Liver (tissue), 9 donors: ENCODE measurements around the gene BIRC5. TPM values are rescaled to one million over a fixed set of nuclear protein-coding genes. Genes with fewer than 3 reads are reported as not detected.
A peak's percentile ranks its signal among the peaks of the same experiment; 100 is the strongest.

Experiments
- DNase-seq: peaks from one replicate; pipeline ENCODE4 v3.0.0-alpha.2; 2017; ENCODE audit warnings: low spot score
- H3K27ac ChIP-seq, 2 donors: one replicate each; pipeline ENCODE4 v1.7.0; 2013; ENCODE audit warnings: inconsistent platforms in 2 of 2, low read length in 2 of 2, control low read depth in 1 of 2, low read depth in 1 of 2, mild to moderate bottlenecking in 1 of 2
- H3K27me3 ChIP-seq, 4 donors: one replicate each; pipeline versions ENCODE4 v1.6.1 to v1.7.0; 2013; ENCODE audit warnings: low read length in 3 of 4, inconsistent platforms in 1 of 4, mild to moderate bottlenecking in 1 of 4, moderate library complexity in 1 of 4; ENCODE audit not compliant: control insufficient read depth in 4 of 4, insufficient read depth in 4 of 4
- H3K36me3 ChIP-seq, 4 donors: one replicate each; pipeline versions ENCODE4 v1.6.1 to v1.7.0; 2013; ENCODE audit warnings: low read length in 3 of 4, mild to moderate bottlenecking in 3 of 4, low read depth in 1 of 4, moderate library complexity in 1 of 4; ENCODE audit not compliant: control insufficient read depth in 4 of 4, insufficient read depth in 3 of 4
- H3K4me1 ChIP-seq, 4 donors: one replicate each; pipeline versions ENCODE4 v1.6.1 to v1.7.0; 2013; ENCODE audit warnings: low read length in 3 of 4, mild to moderate bottlenecking in 3 of 4, moderate library complexity in 1 of 4; ENCODE audit not compliant: control insufficient read depth in 4 of 4, insufficient read depth in 4 of 4
- H3K4me3 ChIP-seq, 3 donors: one replicate each; pipeline versions ENCODE4 v1.6.1 to v1.7.0; 2013; ENCODE audit warnings: low read length in 3 of 3, control low read depth in 1 of 3, low read depth in 1 of 3, mild to moderate bottlenecking in 1 of 3
- H3K9ac ChIP-seq, 2 donors: one replicate each; pipeline ENCODE4 v1.7.0; 2013; ENCODE audit warnings: low read length in 2 of 2, mild to moderate bottlenecking in 2 of 2, moderate library complexity in 2 of 2, control low read depth in 1 of 2, low read depth in 1 of 2
- H3K9me3 ChIP-seq, 4 donors: one replicate each; pipeline versions ENCODE4 v1.6.1 to v1.7.0; 2013; ENCODE audit warnings: low read length in 3 of 4; ENCODE audit not compliant: control insufficient read depth in 4 of 4
- EGR1 ChIP-seq, 2 donors: IDR thresholded peaks; 2 replicates each; pipeline ENCODE4 v1.6.1; 2016 to 2018; ENCODE audit warnings: antibody characterized with exemption in 2 of 2, low read depth in 2 of 2
- FOXA1 ChIP-seq: IDR thresholded peaks from 2 replicates; pipeline ENCODE4 v1.6.1; 2016; ENCODE audit warnings: antibody characterized with exemption
- FOXA2 ChIP-seq: IDR thresholded peaks from 2 replicates; pipeline ENCODE4 v1.6.1; 2016; ENCODE audit warnings: antibody characterized with exemption
- GABPA ChIP-seq, 2 donors: IDR thresholded peaks in 1 of 2; conservative IDR thresholded peaks in 1 of 2; 2 replicates each; pipeline ENCODE4 v1.6.1; 2016; ENCODE audit warnings: antibody characterized with exemption in 2 of 2, mild to moderate bottlenecking in 1 of 2, moderate library complexity in 1 of 2
- HNF4A ChIP-seq, 2 donors: conservative IDR thresholded peaks; 2 replicates each; pipeline ENCODE4 v1.6.1; 2016; ENCODE audit warnings: antibody characterized with exemption in 2 of 2, mild to moderate bottlenecking in 2 of 2
- HNF4G ChIP-seq: IDR thresholded peaks from 2 replicates; pipeline ENCODE4 v1.6.1; 2016; ENCODE audit warnings: antibody characterized with exemption
- JUND ChIP-seq, 2 donors: IDR thresholded peaks; 2 replicates each; pipeline ENCODE4 v1.6.1; 2016; ENCODE audit warnings: antibody characterized with exemption in 2 of 2
- NR2F2 ChIP-seq: IDR thresholded peaks from 2 replicates; pipeline ENCODE4 v1.6.1; 2016; ENCODE audit warnings: antibody characterized with exemption
- RAD21 ChIP-seq, 2 donors: IDR thresholded peaks; 2 replicates each; pipeline ENCODE4 v1.6.1; 2016; ENCODE audit warnings: antibody characterized with exemption in 2 of 2, mild to moderate bottlenecking in 2 of 2
- RXRA ChIP-seq, 2 donors: IDR thresholded peaks; 2 replicates each; pipeline ENCODE4 v1.6.1; 2017 to 2018; ENCODE audit warnings: antibody characterized with exemption in 2 of 2, mild to moderate bottlenecking in 1 of 2
- SP1 ChIP-seq: IDR thresholded peaks from 2 replicates; pipeline ENCODE4 v1.6.1; 2018; ENCODE audit warnings: antibody characterized with exemption, mild to moderate bottlenecking
- TAF1 ChIP-seq: conservative IDR thresholded peaks from 2 replicates; pipeline ENCODE4 v1.6.1; 2016; ENCODE audit warnings: antibody characterized with exemption, mild to moderate bottlenecking
- YY1 ChIP-seq: IDR thresholded peaks from 2 replicates; pipeline ENCODE4 v1.6.1; 2016; ENCODE audit warnings: antibody characterized with exemption, mild to moderate bottlenecking
- WGBS: extraction: QIAGEN DNeasy Blood & Tissue Kit; methylation state at CpG from one replicate; pipeline ENCODE4 v1.1.7; 2013; 5-methylcytosine and 5-hydroxymethylcytosine counted together
- polyA plus RNA-seq, 2 donors: library from polyadenylated mRNA; stranded (reverse) in 1 of 2; unstranded in 1 of 2; fragments of 200-250 nt in 1 of 2; fragments of >200 nt in 1 of 2; fragmentation: Nextera tagmentation in 1 of 2; extraction: Ambion mirVana in 1 of 2; gene quantifications; one replicate each; pipeline versions ENCODE4 v1.2.1 to v1.2.3, GENCODE V29; 2013 to 2015
- total RNA-seq, 2 donors: library from RNA; depleted of rRNA; stranded (reverse); fragments of >200 nt; gene quantifications; one replicate each; pipeline ENCODE4 v1.2.3, GENCODE V29; 2014
- TF ChIP-seq, protein P1 (sequence below): IDR thresholded peaks from 2 replicates; pipeline ENCODE4 v1.6.1; 2016; ENCODE audit warnings: antibody characterized with exemption
- TF ChIP-seq, protein P2 (sequence below): IDR thresholded peaks from 2 replicates; pipeline ENCODE4 v1.6.1; 2016; ENCODE audit warnings: antibody characterized with exemption
- TF ChIP-seq, protein P3 (sequence below): IDR thresholded peaks from 2 replicates; pipeline ENCODE4 v1.6.1; 2016; ENCODE audit warnings: antibody characterized with exemption
- TF ChIP-seq, protein P4 (sequence below): fragments of 150-350 bp; IDR thresholded peaks from 2 replicates; pipeline ENCODE4 v1.5.1; 2017; ENCODE audit warnings: improper control_type of control experiment, low read depth, low read length; ENCODE audit not compliant: missing input control
- TF ChIP-seq, protein P5 (sequence below): IDR thresholded peaks from 2 replicates; pipeline ENCODE4 v1.6.1; 2016; ENCODE audit warnings: antibody characterized with exemption, mild to moderate bottlenecking
- donor health status: healthy.
- donor health status: healthy.
- donor health status: healthy.
- donor health status: healthy.
- donor health status: healthy.

The BIRC5 gene
- total and polyA plus RNA-seq, 4 donors: 0.42 to 73.2 (median 3.1) TPM

DNA sequence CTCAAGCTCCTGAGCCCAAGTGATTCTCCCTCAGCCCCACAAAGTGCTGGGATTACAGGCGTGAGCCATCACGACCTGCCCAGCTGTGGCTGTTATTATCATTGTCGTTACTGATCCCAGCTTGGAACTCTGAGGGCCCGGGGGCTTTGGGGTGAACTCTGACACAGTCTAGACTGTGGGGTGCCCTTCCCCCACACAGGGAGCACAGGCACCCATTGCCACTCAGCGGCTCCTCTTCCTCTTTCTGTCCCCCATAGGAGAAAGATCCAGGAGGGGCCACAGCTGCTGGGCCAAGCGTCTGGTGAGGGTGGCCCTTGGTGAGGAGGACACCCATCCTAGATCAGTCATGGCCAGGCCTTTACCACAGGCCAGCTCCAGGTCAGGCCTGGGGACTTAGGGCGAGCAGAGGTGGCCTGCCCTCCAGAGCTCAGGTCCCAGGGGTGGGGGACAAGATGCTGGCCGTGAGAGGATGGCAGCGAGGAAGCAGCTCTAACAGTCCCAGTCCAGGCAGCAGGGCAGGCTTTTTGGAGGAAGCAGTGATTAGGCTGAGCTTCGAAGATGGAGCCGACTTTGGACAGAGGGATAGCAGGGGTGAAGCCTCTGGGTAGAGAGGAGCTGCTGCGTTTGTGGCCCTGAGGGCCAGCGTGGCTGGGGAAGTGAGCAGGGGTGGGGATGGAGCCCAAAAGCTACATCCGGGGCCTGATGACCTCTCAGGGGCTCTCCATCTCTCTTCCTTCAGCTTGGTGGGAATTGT is 42.1 kb downstream of the BIRC5 start:
- DNase-seq: no peak
- H3K9me3 ChIP-seq: no peaks in the 10 kb centered on the region
- H3K27me3 ChIP-seq: no peaks in the 10 kb centered on the region
- H3K27ac ChIP-seq: peak overlapping the region; percentile 19 to 58
- no peaks in the 10 kb centered on the region for H3K36me3 ChIP-seq
- WGBS: 76% methylated on average over 14 of the region's 14 CpGs
- no peak overlapping the region for H3K4me3 ChIP-seq
- peaks cover 0 to 32% (median 15%) of the 10 kb centered on the region in 4 donors for H3K4me1 ChIP-seq
- TF ChIP-seq, protein P1, sequence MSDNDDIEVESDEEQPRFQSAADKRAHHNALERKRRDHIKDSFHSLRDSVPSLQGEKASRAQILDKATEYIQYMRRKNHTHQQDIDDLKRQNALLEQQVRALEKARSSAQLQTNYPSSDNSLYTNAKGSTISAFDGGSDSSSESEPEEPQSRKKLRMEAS: no peak
- no peak overlapping the region for H3K9ac ChIP-seq

DNA sequence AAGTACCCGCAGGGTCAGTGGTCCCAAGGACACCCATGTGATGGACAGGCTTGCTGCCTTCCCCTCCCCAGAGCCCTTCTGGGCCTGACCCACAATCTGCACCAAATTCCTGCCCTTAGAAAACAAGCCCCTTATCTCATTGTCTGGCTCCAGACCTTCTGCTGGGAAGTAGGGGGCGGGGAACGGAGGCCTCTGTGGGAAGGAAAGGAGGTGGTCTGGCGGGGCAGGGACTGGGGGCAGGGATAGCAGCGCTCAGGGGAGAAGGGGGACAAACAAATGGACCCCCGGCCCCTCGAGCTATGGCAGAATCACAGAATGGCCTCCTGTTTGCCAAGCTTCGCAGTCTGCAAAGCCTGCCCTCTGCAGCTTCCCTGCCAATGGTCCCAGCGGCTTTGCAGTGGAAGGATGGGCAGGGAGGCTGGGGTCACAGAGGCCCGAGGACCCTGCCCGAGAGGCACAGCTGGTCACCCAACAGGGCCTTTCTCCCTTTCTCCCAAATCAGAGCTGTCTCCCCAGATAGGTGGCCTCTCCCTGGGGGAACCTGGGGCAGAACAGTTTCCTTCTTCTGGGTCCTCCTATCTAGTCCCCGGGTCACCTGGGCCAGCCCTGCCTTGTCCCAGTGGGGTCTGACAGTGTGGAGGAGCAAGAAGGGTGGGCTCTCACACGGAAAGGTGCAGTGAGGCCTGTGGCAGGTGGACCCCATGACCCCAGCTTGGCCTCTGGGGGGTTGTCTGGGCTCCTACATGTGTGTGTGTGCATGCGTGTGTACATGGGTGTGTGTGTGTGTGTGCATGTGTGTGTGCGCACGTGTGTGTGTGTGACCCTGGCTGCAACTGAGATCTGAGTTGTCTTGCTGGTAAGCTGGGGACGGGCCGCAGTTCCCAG is 42.9 kb downstream of the BIRC5 start:
- WGBS: 62% methylated on average over 18 of the region's 18 CpGs
- H3K4me1 ChIP-seq: peaks cover 0 to 27% (median 14%) of the 10 kb centered on the region in 4 donors

More for the DNA sequence above, 42.9 kb downstream of the BIRC5 start:
- no peak for DNase-seq
- Histone ChIP-seq H3K9ac (no peak overlapping the region), H3K4me3 (no peak overlapping the region), H3K27me3 (no peaks in the 10 kb centered on the region), H3K36me3 (no peaks in the 10 kb centered on the region), H3K27ac (peak overlapping the region; percentile 36 to 58), H3K9me3 (no peaks in the 10 kb centered on the region)
- no peak for TF ChIP-seq RAD21 (IDR thresholded peaks at IDR 0.05)
- TF ChIP-seq GABPA (IDR thresholded peaks at IDR 0.05 in 1 of 2, conservative IDR thresholded peaks at IDR 0.05 in 1 of 2): no peak
- TF ChIP-seq NR2F2: peak; percentile 80
- TF ChIP-seq, protein P2, sequence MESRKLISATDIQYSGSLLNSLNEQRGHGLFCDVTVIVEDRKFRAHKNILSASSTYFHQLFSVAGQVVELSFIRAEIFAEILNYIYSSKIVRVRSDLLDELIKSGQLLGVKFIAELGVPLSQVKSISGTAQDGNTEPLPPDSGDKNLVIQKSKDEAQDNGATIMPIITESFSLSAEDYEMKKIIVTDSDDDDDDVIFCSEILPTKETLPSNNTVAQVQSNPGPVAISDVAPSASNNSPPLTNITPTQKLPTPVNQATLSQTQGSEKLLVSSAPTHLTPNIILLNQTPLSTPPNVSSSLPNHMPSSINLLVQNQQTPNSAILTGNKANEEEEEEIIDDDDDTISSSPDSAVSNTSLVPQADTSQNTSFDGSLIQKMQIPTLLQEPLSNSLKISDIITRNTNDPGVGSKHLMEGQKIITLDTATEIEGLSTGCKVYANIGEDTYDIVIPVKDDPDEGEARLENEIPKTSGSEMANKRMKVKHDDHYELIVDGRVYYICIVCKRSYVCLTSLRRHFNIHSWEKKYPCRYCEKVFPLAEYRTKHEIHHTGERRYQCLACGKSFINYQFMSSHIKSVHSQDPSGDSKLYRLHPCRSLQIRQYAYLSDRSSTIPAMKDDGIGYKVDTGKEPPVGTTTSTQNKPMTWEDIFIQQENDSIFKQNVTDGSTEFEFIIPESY: no peak
- peak; percentile 60 to 67 for TF ChIP-seq RXRA (IDR thresholded peaks at IDR 0.05)
- no peak for TF ChIP-seq YY1
- TF ChIP-seq, protein P3, sequence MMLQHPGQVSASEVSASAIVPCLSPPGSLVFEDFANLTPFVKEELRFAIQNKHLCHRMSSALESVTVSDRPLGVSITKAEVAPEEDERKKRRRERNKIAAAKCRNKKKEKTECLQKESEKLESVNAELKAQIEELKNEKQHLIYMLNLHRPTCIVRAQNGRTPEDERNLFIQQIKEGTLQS: no peak
- TF ChIP-seq, protein P1: no peak
- TF ChIP-seq, protein P4, sequence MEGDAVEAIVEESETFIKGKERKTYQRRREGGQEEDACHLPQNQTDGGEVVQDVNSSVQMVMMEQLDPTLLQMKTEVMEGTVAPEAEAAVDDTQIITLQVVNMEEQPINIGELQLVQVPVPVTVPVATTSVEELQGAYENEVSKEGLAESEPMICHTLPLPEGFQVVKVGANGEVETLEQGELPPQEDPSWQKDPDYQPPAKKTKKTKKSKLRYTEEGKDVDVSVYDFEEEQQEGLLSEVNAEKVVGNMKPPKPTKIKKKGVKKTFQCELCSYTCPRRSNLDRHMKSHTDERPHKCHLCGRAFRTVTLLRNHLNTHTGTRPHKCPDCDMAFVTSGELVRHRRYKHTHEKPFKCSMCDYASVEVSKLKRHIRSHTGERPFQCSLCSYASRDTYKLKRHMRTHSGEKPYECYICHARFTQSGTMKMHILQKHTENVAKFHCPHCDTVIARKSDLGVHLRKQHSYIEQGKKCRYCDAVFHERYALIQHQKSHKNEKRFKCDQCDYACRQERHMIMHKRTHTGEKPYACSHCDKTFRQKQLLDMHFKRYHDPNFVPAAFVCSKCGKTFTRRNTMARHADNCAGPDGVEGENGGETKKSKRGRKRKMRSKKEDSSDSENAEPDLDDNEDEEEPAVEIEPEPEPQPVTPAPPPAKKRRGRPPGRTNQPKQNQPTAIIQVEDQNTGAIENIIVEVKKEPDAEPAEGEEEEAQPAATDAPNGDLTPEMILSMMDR: no peak
- TF ChIP-seq HNF4G: no peak
- no peak for TF ChIP-seq JUND (IDR thresholded peaks at IDR 0.05)
- no peak for TF ChIP-seq FOXA2
- no peak for TF ChIP-seq HNF4A (conservative IDR thresholded peaks at IDR 0.05)
- TF ChIP-seq EGR1 (IDR thresholded peaks at IDR 0.05; ENCODE audit: low read depth in 2 of 2): no peak
- TF ChIP-seq, protein P5, sequence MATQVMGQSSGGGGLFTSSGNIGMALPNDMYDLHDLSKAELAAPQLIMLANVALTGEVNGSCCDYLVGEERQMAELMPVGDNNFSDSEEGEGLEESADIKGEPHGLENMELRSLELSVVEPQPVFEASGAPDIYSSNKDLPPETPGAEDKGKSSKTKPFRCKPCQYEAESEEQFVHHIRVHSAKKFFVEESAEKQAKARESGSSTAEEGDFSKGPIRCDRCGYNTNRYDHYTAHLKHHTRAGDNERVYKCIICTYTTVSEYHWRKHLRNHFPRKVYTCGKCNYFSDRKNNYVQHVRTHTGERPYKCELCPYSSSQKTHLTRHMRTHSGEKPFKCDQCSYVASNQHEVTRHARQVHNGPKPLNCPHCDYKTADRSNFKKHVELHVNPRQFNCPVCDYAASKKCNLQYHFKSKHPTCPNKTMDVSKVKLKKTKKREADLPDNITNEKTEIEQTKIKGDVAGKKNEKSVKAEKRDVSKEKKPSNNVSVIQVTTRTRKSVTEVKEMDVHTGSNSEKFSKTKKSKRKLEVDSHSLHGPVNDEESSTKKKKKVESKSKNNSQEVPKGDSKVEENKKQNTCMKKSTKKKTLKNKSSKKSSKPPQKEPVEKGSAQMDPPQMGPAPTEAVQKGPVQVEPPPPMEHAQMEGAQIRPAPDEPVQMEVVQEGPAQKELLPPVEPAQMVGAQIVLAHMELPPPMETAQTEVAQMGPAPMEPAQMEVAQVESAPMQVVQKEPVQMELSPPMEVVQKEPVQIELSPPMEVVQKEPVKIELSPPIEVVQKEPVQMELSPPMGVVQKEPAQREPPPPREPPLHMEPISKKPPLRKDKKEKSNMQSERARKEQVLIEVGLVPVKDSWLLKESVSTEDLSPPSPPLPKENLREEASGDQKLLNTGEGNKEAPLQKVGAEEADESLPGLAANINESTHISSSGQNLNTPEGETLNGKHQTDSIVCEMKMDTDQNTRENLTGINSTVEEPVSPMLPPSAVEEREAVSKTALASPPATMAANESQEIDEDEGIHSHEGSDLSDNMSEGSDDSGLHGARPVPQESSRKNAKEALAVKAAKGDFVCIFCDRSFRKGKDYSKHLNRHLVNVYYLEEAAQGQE: no peak
- TF ChIP-seq FOXA1: no peak
- TF ChIP-seq SP1: peak; percentile 32
- no peak for TF ChIP-seq TAF1
